Smooth muscle cell (in vitro differentiated cells): ENCODE results near the gene RAB39B. TPM values are rescaled to one million over a fixed set of nuclear protein-coding genes. Genes with fewer than 3 reads are reported as not detected.
"Not testable (repeated sequence)": the region's sequence is repeated elsewhere in the genome, so short reads cannot be mapped to it uniquely, and the experiment has no call there.

ENCODE experiments used
- DNase-seq: peaks from one replicate; lab custom pipeline; 2025; ENCODE audit not compliant: unreplicated experiment; lab: John Stamatoyannopoulos, UW
- H2AFZ ChIP-seq: fragments of 200-600 bp; sonication (generic); 2 replicates; pipeline ENCODE4 v1.6.0; 2016; ENCODE audit warnings: antibody characterized with exemption, low read depth, mild to moderate bottlenecking
- H3F3A ChIP-seq: fragments of 200-600 bp; sonication (generic); 2 replicates; pipeline ENCODE4 v1.6.0; 2017; ENCODE audit warnings: antibody characterized with exemption, low read depth
- H3K27ac ChIP-seq: fragments of 200-600 bp; sonication (generic); 2 replicates; pipeline ENCODE4 v1.5.1; 2016; ENCODE audit warnings: low read depth, mild to moderate bottlenecking
- H3K27me3 ChIP-seq: fragments of 200-600 bp; sonication (generic); 2 replicates; pipeline ENCODE4 v1.6.1; 2016; ENCODE audit warnings: low read depth, mild to moderate bottlenecking
- H3K36me3 ChIP-seq: fragments of 200-600 bp; sonication (generic); 2 replicates; pipeline ENCODE4 v1.5.1; 2016; ENCODE audit warnings: low read depth
- H3K4me1 ChIP-seq: fragments of 200-600 bp; sonication (generic); 2 replicates; pipeline ENCODE4 v1.5.1; 2016; ENCODE audit warnings: low read depth
- H3K4me2 ChIP-seq: fragments of 200-600 bp; sonication (generic); 2 replicates; pipeline ENCODE4 v1.6.0; 2016; ENCODE audit warnings: mild to moderate bottlenecking
- H3K4me3 ChIP-seq: fragments of 200-600 bp; sonication (generic); 2 replicates; pipeline ENCODE4 v1.5.1; 2016; ENCODE audit warnings: mild to moderate bottlenecking
- H3K79me2 ChIP-seq: fragments of 200-600 bp; sonication (generic); 2 replicates; pipeline ENCODE4 v1.6.0; 2016; ENCODE audit warnings: low read depth, mild to moderate bottlenecking
- H3K9ac ChIP-seq: fragments of 200-600 bp; sonication (generic); 2 replicates; pipeline ENCODE4 v1.6.0; 2016; ENCODE audit warnings: low read depth
- H3K9me3 ChIP-seq: fragments of 200-600 bp; sonication (generic); replicated peaks from 2 replicates; pipeline ENCODE4 v1.5.1; 2016; ENCODE audit warnings: low read depth
- H4K20me1 ChIP-seq: fragments of 200-600 bp; sonication (generic); 2 replicates; pipeline ENCODE4 v1.6.0; 2016; ENCODE audit warnings: low read depth
- CTCF ChIP-seq: fragments of 200-600 bp; sonication (generic); IDR thresholded peaks from 2 replicates; pipeline ENCODE4 v1.5.1; 2017; ENCODE audit warnings: borderline replicate concordance, mild to moderate bottlenecking, antibody characterized with exemption; ENCODE audit not compliant: insufficient read depth, poor library complexity, severe bottlenecking
- WGBS: methylation state at CpG from one replicate; pipeline ENCODE4 v1.1.7; 2016; ENCODE audit warnings: low lambda C conversion rate; 5-methylcytosine and 5-hydroxymethylcytosine counted together
- polyA plus RNA-seq: library from polyadenylated mRNA; unstranded; fragments of >200 nt; fragmentation: Nextera tagmentation; extraction: Ambion mirVana; gene quantifications from 2 replicates; pipeline ENCODE4 v1.2.1, GENCODE V29; 2016
- total RNA-seq: library from RNA; depleted of rRNA; stranded (reverse); fragments of >200 nt; gene quantifications from 2 replicates; pipeline ENCODE4 v1.2.3, GENCODE V29; 2014

The RAB39B gene
- total and polyA plus RNA-seq, 2 experiments from 2014 or later: 0.04 TPM; not detected in 1

- H3K4me2 ChIP-seq: no peak overlapping the region
- H3K36me3 ChIP-seq: peaks cover 4% of the 10 kb centered on the region
- 75% methylated on average over 3 of the region's 3 CpGs for WGBS
- DNase-seq: no peak
- H4K20me1 ChIP-seq: no peaks in the 10 kb centered on the region
- H3K4me3 ChIP-seq: no peak overlapping the region
- no peak for TF ChIP-seq CTCF
- peaks cover 2% of the 10 kb centered on the region for H3K9me3 ChIP-seq
- H3K27me3 ChIP-seq: no peaks in the 10 kb centered on the region
- H3K79me2 ChIP-seq: peaks cover 11% of the 10 kb centered on the region
- H3F3A ChIP-seq: no peaks in the 10 kb centered on the region
- H3K9ac ChIP-seq: no peak overlapping the region
- H3K27ac ChIP-seq: no peak overlapping the region
- no peaks in the 10 kb centered on the region for H3K4me1 ChIP-seq
- H2AFZ ChIP-seq: no peak overlapping the region
These were observed 38.5 kb downstream of the RAB39B start for GRCh38 chrX:155225774-155226173.

GRCh38 chrX:155223746-155224145 lies 40.5 kb downstream of the RAB39B start:
- H3K27me3 ChIP-seq, H3F3A ChIP-seq, H4K20me1 ChIP-seq, H3K4me2 ChIP-seq, H2AFZ ChIP-seq, H3K4me3 ChIP-seq, H3K36me3 ChIP-seq, H3K9me3 ChIP-seq, DNase-seq, H3K4me1 ChIP-seq, H3K9ac ChIP-seq, H3K27ac ChIP-seq: not testable (repeated sequence)
- H3K79me2 ChIP-seq: peaks cover 30% of the 10 kb centered on the region
- WGBS: 96% methylated on average over 15 of the region's 30 CpGs

- Histone ChIP-seq H2AFZ (no peak overlapping the region), H3K36me3 (no peaks in the 10 kb centered on the region), H3K4me2 (no peak overlapping the region), H3K4me1 (peaks cover 5% of the 10 kb centered on the region), H3K27me3 (no peaks in the 10 kb centered on the region), H3K9me3 (no peaks in the 10 kb centered on the region), H3K79me2 (peaks cover 41% of the 10 kb centered on the region), H3K27ac (no peak overlapping the region), H3F3A (no peaks in the 10 kb centered on the region), H3K4me3 (no peak overlapping the region), H4K20me1 (no peaks in the 10 kb centered on the region), H3K9ac (no peak overlapping the region)
- DNase-seq: no peak
- WGBS: 79% methylated on average over 4 of the region's 4 CpGs
- no peak for TF ChIP-seq CTCF
These were observed 42.9 kb downstream of the RAB39B start for GRCh38 chrX:155221351-155221750.

GRCh38 chrX:155218777-155219176 lies 45.5 kb downstream of the RAB39B start:
- no peaks in the 10 kb centered on the region for H3K27me3 ChIP-seq
- peaks cover 37% of the 10 kb centered on the region for H3K79me2 ChIP-seq
- H3K4me1 ChIP-seq: peaks cover 5% of the 10 kb centered on the region
- no peak overlapping the region for H3K9ac ChIP-seq
- H3K4me3 ChIP-seq: no peak overlapping the region
- WGBS: 70% methylated on average over 2 of the region's 2 CpGs
- no peaks in the 10 kb centered on the region for H4K20me1 ChIP-seq
- H3K36me3 ChIP-seq: no peaks in the 10 kb centered on the region
- no peak overlapping the region for H2AFZ ChIP-seq
- no peak for DNase-seq
- no peaks in the 10 kb centered on the region for H3K9me3 ChIP-seq
- no peaks in the 10 kb centered on the region for H3F3A ChIP-seq
- no peak overlapping the region for H3K27ac ChIP-seq
- no peak overlapping the region for H3K4me2 ChIP-seq
- no peak for TF ChIP-seq CTCF
